Fibroblast of villous mesenchyme (primary cell): ENCODE data around the gene PI4K2A. TPM values are rescaled to one million over a fixed set of nuclear protein-coding genes. Genes with fewer than 3 reads are reported as not detected.

Source experiments
- DNase-seq: peaks from one replicate; pipeline ENCODE4 v3.0.0-alpha.2; 2010; ENCODE audit warnings: low read depth
- H3K4me3 ChIP-seq: 2 replicates; pipeline ENCODE4 v1.5.1; 2011; ENCODE audit warnings: low read depth, mild to moderate bottlenecking, low read length
- total RNA-seq: library from RNA; depleted of rRNA; stranded (reverse); fragments of >200 nt; gene quantifications from 2 replicates; pipeline ENCODE4 v1.2.3, GENCODE V29; 2012
- TF ChIP-seq, protein P1 (sequence below): IDR thresholded peaks from 2 replicates; pipeline ENCODE4 v1.5.1; 2012; ENCODE audit warnings: low read depth, mild to moderate bottlenecking, low read length; ENCODE audit not compliant: insufficient read depth

Gene PI4K2A
- total RNA-seq, 1 donor: 25.0 TPM

DNA sequence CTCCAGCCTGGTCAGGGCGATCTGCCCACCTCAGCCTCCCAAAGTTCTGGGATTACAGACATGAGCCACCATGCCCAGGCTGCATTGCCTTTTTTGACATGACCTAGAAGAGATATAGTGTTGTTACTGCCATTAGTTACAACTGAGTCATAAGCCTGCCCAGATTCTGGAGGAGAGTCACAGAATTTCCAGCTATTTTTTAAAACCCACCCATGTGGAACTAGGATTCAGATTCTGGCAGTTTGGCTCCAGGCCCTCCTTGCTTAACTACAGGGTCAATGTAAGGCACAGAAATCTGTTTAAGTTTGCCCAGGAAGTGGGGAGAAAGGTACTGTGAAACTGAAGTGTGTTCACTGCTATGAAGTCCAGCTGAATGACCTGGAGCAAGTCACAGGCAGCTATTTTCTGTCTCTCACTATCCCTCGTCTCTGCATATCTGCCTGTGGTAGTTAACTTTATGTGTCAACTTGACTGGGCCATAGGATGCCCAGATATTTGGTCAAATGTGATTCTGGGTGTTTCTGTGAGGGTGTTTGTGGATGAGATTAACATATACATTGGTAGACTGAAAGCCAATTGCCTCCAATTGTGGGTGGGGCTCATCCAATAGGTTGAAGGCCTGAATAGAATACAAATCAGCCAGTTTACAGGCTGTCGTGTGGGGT is 64.7 kb downstream of the PI4K2A start:
- H3K4me3 ChIP-seq: no peak overlapping the region
- TF ChIP-seq, protein P1, sequence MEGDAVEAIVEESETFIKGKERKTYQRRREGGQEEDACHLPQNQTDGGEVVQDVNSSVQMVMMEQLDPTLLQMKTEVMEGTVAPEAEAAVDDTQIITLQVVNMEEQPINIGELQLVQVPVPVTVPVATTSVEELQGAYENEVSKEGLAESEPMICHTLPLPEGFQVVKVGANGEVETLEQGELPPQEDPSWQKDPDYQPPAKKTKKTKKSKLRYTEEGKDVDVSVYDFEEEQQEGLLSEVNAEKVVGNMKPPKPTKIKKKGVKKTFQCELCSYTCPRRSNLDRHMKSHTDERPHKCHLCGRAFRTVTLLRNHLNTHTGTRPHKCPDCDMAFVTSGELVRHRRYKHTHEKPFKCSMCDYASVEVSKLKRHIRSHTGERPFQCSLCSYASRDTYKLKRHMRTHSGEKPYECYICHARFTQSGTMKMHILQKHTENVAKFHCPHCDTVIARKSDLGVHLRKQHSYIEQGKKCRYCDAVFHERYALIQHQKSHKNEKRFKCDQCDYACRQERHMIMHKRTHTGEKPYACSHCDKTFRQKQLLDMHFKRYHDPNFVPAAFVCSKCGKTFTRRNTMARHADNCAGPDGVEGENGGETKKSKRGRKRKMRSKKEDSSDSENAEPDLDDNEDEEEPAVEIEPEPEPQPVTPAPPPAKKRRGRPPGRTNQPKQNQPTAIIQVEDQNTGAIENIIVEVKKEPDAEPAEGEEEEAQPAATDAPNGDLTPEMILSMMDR: no peak
- no peak for DNase-seq

DNA sequence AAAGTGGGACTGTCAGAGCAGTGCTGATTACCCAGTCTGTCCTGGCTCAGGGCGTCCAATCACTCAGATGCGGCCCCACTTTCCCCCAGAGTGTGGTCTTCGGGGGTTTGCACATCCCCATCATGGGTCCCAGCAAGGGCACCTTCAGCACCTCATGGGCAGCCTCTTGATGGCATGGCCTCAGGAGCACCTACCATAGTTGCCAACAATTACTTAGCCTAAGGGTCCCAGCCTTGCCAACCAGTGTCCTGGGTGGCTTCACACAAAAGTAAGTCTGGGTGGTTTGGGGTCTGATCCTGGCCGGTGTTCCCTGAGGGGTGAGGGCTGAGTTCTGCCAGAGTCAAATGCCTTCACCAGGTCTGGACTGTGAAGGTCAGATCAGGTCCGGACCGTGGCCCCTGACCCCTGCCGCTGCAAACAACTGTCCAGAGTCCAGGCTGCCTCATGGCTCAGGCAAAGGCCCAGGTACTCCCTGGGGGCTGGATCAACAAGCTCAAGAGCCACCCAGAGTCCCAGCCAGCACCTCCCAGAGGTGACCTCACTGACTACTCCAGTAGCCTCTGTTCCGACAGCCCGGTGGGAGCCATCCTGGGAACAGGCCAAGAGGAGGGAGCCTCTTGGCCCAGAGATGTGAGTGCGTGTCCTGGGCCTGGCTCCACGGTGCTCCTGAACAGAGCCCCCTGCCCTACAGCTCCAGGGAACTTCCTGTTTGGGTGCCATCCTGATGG is 66.8 kb downstream of the PI4K2A start:
- DNase-seq: no peak
- TF ChIP-seq, protein P1: no peak

DNA sequence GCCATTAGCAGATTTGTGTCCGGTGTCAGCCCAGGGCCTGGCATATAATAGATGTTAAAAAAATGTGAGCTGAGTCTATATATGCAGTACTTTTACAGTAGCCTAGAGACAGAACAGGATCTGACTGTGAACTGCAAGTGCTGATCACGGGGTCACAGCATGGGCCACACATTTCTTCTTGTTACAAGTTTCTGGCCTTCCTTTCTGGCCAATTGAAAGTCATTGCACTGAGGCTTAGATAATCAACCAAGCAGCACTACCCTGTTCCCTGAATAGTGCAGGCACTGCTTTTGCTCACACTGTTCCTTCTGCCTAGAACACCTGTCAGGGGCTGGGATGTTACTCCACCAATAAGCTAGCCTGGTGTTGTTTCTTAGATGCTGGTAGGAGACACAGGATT is 67.7 kb downstream of the PI4K2A start:
- H3K4me3 ChIP-seq: no peak overlapping the region
- TF ChIP-seq, protein P1: no peak
- no peak for DNase-seq

More for the DNA sequence above, 66.8 kb downstream of the PI4K2A start:
- H3K4me3 ChIP-seq: no peak overlapping the region

DNA sequence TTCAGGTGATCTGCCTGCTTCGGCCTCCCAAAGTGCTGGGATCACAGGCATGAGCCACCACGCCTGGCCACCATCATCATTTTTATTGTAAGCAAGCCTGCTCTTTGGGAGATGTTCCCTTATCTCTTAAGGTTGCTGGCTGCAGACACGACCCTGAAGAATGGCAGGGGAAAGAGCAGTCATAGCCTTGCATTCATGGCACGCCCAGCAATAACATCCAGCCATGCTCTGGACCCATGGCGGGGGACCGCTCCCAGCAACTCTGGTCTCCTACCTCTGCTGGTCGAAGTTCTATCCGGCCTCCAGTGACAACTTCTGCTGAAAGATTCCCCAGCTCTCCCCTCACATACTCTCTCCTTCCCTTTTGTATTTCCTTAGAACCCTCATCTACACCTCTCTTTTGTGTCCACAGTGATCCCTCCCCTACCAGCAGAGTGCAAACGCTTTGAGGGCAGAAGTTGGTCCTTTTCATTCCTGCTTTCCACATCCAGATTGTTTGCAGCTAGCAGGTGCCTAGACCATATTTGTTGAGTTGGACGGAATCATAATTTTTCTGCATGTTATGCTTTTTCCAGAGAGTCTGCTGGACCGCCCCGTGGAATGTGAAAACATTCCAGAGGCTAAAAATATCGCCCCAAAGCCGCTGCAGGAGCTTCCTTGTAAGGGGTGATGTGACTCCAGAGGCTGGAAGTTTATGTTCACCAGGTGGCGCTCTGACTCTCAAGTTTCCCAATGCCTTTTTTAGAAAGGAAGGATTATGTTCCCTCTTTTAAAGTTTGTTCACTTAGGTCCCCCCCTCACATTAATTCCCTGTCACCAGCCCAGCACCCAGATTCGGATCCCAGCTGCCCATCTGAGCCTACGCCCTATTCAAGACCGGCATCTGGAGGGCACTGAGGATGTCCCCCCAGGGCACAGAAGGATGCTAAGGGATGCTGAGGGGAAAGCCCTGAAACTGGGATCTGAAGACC is 68.8 kb downstream of the PI4K2A start:
- H3K4me3 ChIP-seq: no peak overlapping the region
- peak; percentile 88 for DNase-seq
- TF ChIP-seq, protein P1: peak; percentile 73

DNA sequence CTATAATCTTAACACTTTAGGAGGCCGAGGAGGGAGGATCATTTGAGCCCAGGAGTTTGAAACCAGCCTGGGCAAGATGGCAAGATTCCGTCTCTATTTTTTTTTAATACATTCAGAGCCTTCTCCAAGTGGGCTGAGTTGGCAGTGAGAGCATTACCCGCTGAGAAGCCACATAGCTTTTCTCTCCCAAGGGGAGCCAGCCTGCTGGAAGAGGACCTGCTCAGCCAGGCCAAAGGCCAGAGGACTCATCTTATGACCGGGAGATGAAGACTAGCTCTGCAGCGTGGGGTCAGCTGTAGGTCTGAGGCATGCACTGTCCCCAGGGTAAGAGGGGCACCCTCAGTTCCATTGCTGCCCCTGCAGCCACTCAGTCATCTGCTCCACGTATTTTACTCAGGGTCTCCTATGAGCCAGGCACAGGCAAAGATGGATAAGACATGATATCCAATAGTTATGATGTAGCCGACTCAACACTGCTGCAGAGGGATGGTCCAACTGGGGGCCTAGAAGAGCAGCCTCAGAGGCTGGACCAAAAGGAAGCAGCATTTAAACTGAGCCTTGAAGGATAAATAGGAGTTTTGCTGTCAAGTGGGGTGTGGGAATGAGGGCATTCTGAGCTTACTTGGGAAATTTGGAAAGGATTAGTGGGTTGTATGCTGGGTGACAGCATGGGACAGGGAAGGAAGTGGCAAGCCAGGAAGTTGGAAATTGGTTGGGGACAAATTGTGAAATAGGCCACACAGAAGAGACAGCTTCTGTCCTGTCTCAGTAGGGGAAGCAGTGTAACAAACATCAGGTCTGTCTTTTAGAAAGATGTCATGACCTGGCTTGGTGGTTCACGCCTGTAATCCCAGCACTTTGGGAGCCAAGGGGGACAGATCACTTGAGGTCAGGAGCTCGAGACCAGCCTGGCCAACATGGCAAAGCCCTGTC is 71.4 kb downstream of the PI4K2A start:
- no peak for DNase-seq
- TF ChIP-seq, protein P1: no peak
- H3K4me3 ChIP-seq: no peak overlapping the region
